ENCODE measurements around the gene GFRA1. TPM values are rescaled to one million over a fixed set of nuclear protein-coding genes. Genes with fewer than 3 reads are reported as not detected.

GFRA1 gene
- total RNA-seq, 1 donor, result not detected

GRCh38 chr10:116237260-116237659, 35.7 kb downstream of the GFRA1 start:
- Histone ChIP-seq H3K4me3 (ENCODE audit: low read length) (no peak overlapping the region), H3K27me3 (ENCODE audit: insufficient read depth, low read length) (no peaks in the 10 kb centered on the region), H3K4me1 (ENCODE audit: insufficient read depth, low read length) (no peaks in the 10 kb centered on the region), H3K9me3 (ENCODE audit: low read depth, low read length) (no peaks in the 10 kb centered on the region)

GRCh38 chr10:116233230-116233629, 39.8 kb downstream of the GFRA1 start:
- Histone ChIP-seq H3K27me3 (ENCODE audit: insufficient read depth, low read length) (no peaks in the 10 kb centered on the region), H3K4me1 (ENCODE audit: insufficient read depth, low read length) (no peaks in the 10 kb centered on the region), H3K9me3 (ENCODE audit: low read depth, low read length) (no peaks in the 10 kb centered on the region), H3K4me3 (ENCODE audit: low read length) (no peak overlapping the region)

- Histone ChIP-seq H3K4me1 (ENCODE audit: insufficient read depth, low read length) (no peaks in the 10 kb centered on the region), H3K4me3 (ENCODE audit: low read length) (no peak overlapping the region), H3K27me3 (ENCODE audit: insufficient read depth, low read length) (no peaks in the 10 kb centered on the region), H3K9me3 (ENCODE audit: low read depth, low read length) (no peaks in the 10 kb centered on the region)
These were observed 40.4 kb downstream of the GFRA1 start for GRCh38 chr10:116232613-116233012.

- Histone ChIP-seq H3K9me3 (ENCODE audit: low read depth, low read length) (no peaks in the 10 kb centered on the region), H3K4me3 (ENCODE audit: low read length) (no peak overlapping the region), H3K27me3 (ENCODE audit: insufficient read depth, low read length) (no peaks in the 10 kb centered on the region), H3K4me1 (ENCODE audit: insufficient read depth, low read length) (no peaks in the 10 kb centered on the region)
These were observed 46.2 kb downstream of the GFRA1 start for GRCh38 chr10:116226766-116227165.

- Histone ChIP-seq H3K4me3 (ENCODE audit: low read length) (no peak overlapping the region), H3K4me1 (ENCODE audit: insufficient read depth, low read length) (no peaks in the 10 kb centered on the region), H3K9me3 (ENCODE audit: low read depth, low read length) (no peaks in the 10 kb centered on the region), H3K27me3 (ENCODE audit: insufficient read depth, low read length) (no peaks in the 10 kb centered on the region)
These were observed 47.0 kb downstream of the GFRA1 start for GRCh38 chr10:116226053-116226452.

GRCh38 chr10:116223289-116223688, 49.7 kb downstream of the GFRA1 start:
- Histone ChIP-seq H3K4me1 (ENCODE audit: insufficient read depth, low read length) (no peaks in the 10 kb centered on the region), H3K27me3 (ENCODE audit: insufficient read depth, low read length) (no peaks in the 10 kb centered on the region), H3K4me3 (ENCODE audit: low read length) (no peak overlapping the region), H3K9me3 (ENCODE audit: low read depth, low read length) (no peaks in the 10 kb centered on the region)

- Histone ChIP-seq H3K9me3 (ENCODE audit: low read depth, low read length) (no peaks in the 10 kb centered on the region), H3K4me1 (ENCODE audit: insufficient read depth, low read length) (no peaks in the 10 kb centered on the region), H3K4me3 (ENCODE audit: low read length) (no peak overlapping the region), H3K27me3 (ENCODE audit: insufficient read depth, low read length) (no peaks in the 10 kb centered on the region)
These were observed 52.0 kb downstream of the GFRA1 start for GRCh38 chr10:116221053-116221452.

- H3K4me3 ChIP-seq (ENCODE audit: low read length), result no peak overlapping the region
- H3K4me1 ChIP-seq (ENCODE audit: insufficient read depth, low read length), result no peaks in the 10 kb centered on the region
- no peaks in the 10 kb centered on the region for H3K9me3 ChIP-seq (ENCODE audit: low read depth, low read length)
- H3K27me3 ChIP-seq (ENCODE audit: insufficient read depth, low read length), result no peaks in the 10 kb centered on the region
These were observed 56.3 kb downstream of the GFRA1 start for GRCh38 chr10:116216676-116217075.

GRCh38 chr10:116215651-116216050, 57.4 kb downstream of the GFRA1 start:
- no peaks in the 10 kb centered on the region for H3K27me3 ChIP-seq (ENCODE audit: insufficient read depth, low read length)
- no peaks in the 10 kb centered on the region for H3K9me3 ChIP-seq (ENCODE audit: low read depth, low read length)
- no peaks in the 10 kb centered on the region for H3K4me1 ChIP-seq (ENCODE audit: insufficient read depth, low read length)
- no peak overlapping the region for H3K4me3 ChIP-seq (ENCODE audit: low read length)

GRCh38 chr10:116211682-116212081, 61.3 kb downstream of the GFRA1 start:
- Histone ChIP-seq H3K9me3 (ENCODE audit: low read depth, low read length) (no peaks in the 10 kb centered on the region), H3K4me3 (ENCODE audit: low read length) (no peak overlapping the region), H3K4me1 (ENCODE audit: insufficient read depth, low read length) (no peaks in the 10 kb centered on the region), H3K27me3 (ENCODE audit: insufficient read depth, low read length) (no peaks in the 10 kb centered on the region)

- H3K9me3 ChIP-seq (ENCODE audit: low read depth, low read length), result no peaks in the 10 kb centered on the region
These were observed 62.2 kb downstream of the GFRA1 start for GRCh38 chr10:116210588-116211346.

GRCh38 chr10:116209781-116210180, 63.2 kb downstream of the GFRA1 start:
- H3K4me3 ChIP-seq (ENCODE audit: low read length), result no peak overlapping the region
- no peaks in the 10 kb centered on the region for H3K4me1 ChIP-seq (ENCODE audit: insufficient read depth, low read length)
- no peaks in the 10 kb centered on the region for H3K27me3 ChIP-seq (ENCODE audit: insufficient read depth, low read length)
- H3K9me3 ChIP-seq (ENCODE audit: low read depth, low read length), result no peaks in the 10 kb centered on the region

More at GRCh38 chr10:116210588-116211346, 62.2 kb downstream of the GFRA1 start:
- Histone ChIP-seq H3K4me3 (ENCODE audit: low read length) (no peak overlapping the region), H3K4me1 (ENCODE audit: insufficient read depth, low read length) (no peaks in the 10 kb centered on the region), H3K27me3 (ENCODE audit: insufficient read depth, low read length) (no peaks in the 10 kb centered on the region)

GRCh38 chr10:116208956-116209567, 63.9 kb downstream of the GFRA1 start:
- Histone ChIP-seq H3K9me3 (ENCODE audit: low read depth, low read length) (no peaks in the 10 kb centered on the region), H3K4me1 (ENCODE audit: insufficient read depth, low read length) (no peaks in the 10 kb centered on the region), H3K4me3 (ENCODE audit: low read length) (no peak overlapping the region)

GRCh38 chr10:116207690-116208089, 65.3 kb downstream of the GFRA1 start:
- no peaks in the 10 kb centered on the region for H3K27me3 ChIP-seq (ENCODE audit: insufficient read depth, low read length)
- H3K4me1 ChIP-seq (ENCODE audit: insufficient read depth, low read length), result no peaks in the 10 kb centered on the region
- H3K9me3 ChIP-seq (ENCODE audit: low read depth, low read length), result no peaks in the 10 kb centered on the region

More at GRCh38 chr10:116208956-116209567, 63.9 kb downstream of the GFRA1 start:
- no peaks in the 10 kb centered on the region for H3K27me3 ChIP-seq (ENCODE audit: insufficient read depth, low read length)

GRCh38 chr10:116203661-116204060, 69.3 kb downstream of the GFRA1 start:
- Histone ChIP-seq H3K27me3 (ENCODE audit: insufficient read depth, low read length) (no peaks in the 10 kb centered on the region), H3K4me3 (ENCODE audit: low read length) (no peak overlapping the region), H3K4me1 (ENCODE audit: insufficient read depth, low read length) (no peaks in the 10 kb centered on the region), H3K9me3 (ENCODE audit: low read depth, low read length) (no peaks in the 10 kb centered on the region)

More at GRCh38 chr10:116207690-116208089, 65.3 kb downstream of the GFRA1 start:
- H3K4me3 ChIP-seq (ENCODE audit: low read length), result no peak overlapping the region
